Large intestine (tissue), 3 donors: Measurements from ENCODE around the gene C17orf114.

ENCODE experiments used
- DNase-seq, 2 donors: peaks; one replicate each; pipeline versions ENCODE4 v3.0.0 to v3.0.0-alpha.2; 2013
- H3K27ac ChIP-seq: one replicate; pipeline ENCODE4 v1.5.1; 2013; ENCODE audit warnings: low read length
- H3K27me3 ChIP-seq: 2 replicates; pipeline ENCODE4 v1.6.1; 2013; ENCODE audit warnings: low read length; ENCODE audit not compliant: control insufficient read depth, insufficient read depth
- H3K36me3 ChIP-seq: 2 replicates; pipeline ENCODE4 v1.6.1; 2013; ENCODE audit warnings: low read length; ENCODE audit not compliant: control insufficient read depth, insufficient read depth
- H3K4me1 ChIP-seq: one replicate; pipeline ENCODE4 v1.6.1; 2013; ENCODE audit warnings: low read length; ENCODE audit not compliant: control insufficient read depth, insufficient read depth
- H3K4me3 ChIP-seq: one replicate; pipeline ENCODE4 v1.5.1; 2013; ENCODE audit warnings: low read length
- H3K9me3 ChIP-seq: one replicate; pipeline ENCODE4 v1.6.1; 2013; ENCODE audit warnings: mild to moderate bottlenecking, low read depth, low read length, moderate library complexity; ENCODE audit not compliant: control insufficient read depth
- WGBS: methylation state at CpG from one replicate; pipeline ENCODE4 v1.1.5; 2013; ENCODE audit warnings: low lambda C conversion rate; ENCODE audit not compliant: insufficient coverage; 5-methylcytosine and 5-hydroxymethylcytosine counted together

C17orf114 gene

DNA sequence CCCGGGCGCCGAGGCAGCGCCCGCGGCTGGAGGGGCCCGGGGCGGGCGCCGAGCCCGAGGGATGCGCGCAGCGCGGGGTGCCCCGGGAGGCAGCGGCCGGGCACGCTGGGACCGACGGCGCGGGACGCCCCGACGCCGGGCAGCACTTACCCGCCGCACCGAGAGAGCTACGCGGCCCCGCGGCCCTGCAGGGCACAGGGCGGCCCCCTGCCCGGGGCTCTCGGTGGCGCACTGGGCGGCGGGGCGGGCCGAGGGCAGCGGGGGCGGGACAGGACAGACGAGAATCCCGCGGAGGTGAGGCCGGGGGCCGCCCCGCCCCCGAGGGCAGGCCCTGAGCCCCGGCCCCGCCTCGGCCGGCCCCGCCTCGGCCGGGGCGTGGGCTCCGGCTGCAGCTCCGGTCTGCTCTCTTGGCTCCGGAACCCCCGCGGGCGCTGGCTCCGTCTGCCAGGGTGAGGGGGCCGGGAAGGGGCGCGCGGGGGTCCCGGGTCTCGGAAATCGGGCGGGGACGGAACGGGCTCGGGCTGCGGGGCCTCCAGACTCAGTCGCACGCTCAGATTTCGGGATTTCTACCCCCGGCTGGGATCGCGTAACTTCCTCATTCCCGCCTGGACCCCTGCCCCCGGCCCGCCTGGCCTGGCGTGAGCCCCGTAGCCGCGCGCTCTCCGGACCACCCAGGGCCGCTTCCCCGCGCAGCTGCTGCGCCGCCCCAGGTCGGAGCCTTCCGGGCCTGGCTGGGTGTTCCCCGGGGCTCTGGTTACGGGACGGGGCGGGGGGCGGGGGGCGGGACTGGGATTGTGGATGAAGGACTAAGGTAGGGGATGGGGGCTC, 4.9 kb upstream of the C17orf114 start, which contains the start of gene PLD2:
Gene PLD2, plus strand, starts transcription at position 376 of the 828 bp plus-strand sequence. CDS start 621 bp downstream, outside the sequence.
- H3K4me3 ChIP-seq, result peak within 1 kb of the TSS; percentile 71
- peak; percentile 74 to 90 for DNase-seq
- no peak within 1 kb of the TSS for H3K27ac ChIP-seq
- no peaks in the 10 kb centered on the region for H3K27me3 ChIP-seq
- no CpG with 5 or more reads among the region's 106 CpGs for WGBS
- peaks cover 9% of the 10 kb centered on the region for H3K36me3 ChIP-seq
- no peaks in the 10 kb centered on the region for H3K4me1 ChIP-seq
- H3K9me3 ChIP-seq, result no peaks in the 10 kb centered on the region

DNA sequence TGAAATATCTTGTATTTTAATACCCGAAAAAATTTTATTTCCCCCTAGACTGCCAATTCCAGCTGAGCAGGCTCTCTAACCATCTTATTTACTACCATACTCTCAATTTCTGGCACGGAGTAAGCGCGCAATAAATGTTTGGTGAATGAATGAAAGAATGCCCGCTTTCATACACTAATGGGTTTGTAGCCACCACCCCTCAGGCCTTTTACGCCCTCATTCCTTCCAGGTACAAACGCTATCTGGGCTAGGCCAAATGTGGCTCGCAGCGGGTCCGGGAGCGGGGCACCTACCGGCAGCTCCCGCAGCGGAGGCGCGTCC, 4.3 kb upstream of the C17orf114 start:
- 0% methylated on average over 1 of the region's 16 CpGs for WGBS
- H3K36me3 ChIP-seq, result peaks cover 9% of the 10 kb centered on the region
- DNase-seq, result no peak
- H3K9me3 ChIP-seq, result no peaks in the 10 kb centered on the region
- no peaks in the 10 kb centered on the region for H3K4me1 ChIP-seq
- no peaks in the 10 kb centered on the region for H3K27me3 ChIP-seq
- no peak overlapping the region for H3K27ac ChIP-seq
- peak overlapping the region; percentile 57 for H3K4me3 ChIP-seq

DNA sequence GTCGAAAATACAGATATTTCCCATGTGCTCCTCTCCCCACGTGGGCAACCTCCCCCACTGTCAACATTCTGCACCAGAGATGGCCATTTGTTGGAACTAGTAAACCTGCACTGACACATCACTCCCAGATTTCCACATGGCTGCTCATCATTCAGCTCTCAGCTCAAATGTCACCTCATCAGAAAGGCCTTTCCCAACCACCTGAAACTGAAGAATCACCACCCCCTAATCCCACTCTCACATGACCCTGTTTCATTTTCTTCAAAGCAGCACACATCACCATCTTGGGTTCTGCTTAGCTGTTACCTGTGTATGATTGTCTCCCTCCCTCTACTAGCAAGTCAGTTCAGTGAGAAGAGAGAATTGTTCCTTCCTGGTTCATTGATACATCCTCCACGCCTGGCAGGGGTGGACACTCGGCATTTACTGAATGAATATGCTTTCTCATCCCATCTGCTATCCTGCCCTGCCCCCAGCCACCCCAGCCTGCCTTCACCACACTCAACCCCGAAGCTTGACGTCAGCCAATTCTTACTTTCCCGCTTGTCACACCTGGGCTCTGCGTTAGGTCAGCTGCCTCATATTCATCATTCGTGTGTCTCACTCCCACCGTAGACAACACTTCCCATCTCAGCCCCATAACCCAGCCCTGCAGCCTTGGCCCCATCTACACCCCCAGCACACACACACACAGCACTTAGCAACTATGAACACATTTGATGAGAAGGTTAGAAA, 1.5 kb downstream of the C17orf114 start:
- no peaks in the 10 kb centered on the region for H3K27me3 ChIP-seq
- no CpG with 5 or more reads among the region's 10 CpGs for WGBS
- DNase-seq, result no peak
- no peak overlapping the region for H3K27ac ChIP-seq
- H3K9me3 ChIP-seq, result no peaks in the 10 kb centered on the region
- peaks cover 19% of the 10 kb centered on the region for H3K36me3 ChIP-seq
- H3K4me3 ChIP-seq, result no peak overlapping the region
- no peaks in the 10 kb centered on the region for H3K4me1 ChIP-seq

DNA sequence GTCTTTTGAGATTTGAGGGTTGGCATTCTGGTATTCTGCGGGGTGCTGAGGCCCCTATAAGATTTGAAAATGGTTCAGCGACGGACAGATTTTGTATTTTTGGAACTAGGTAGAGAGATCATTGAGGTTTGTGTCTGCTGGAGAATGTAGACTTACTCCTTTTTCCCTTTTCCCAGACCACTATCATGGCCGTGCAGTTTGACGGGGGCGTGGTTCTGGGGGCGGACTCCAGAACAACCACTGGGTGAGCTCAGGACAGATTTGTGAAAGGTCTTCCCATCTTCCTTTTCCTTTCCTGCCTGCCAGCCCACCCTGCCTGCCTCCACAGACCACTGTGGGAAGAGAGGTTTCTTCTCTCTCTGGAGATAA, 5.6 kb downstream of the C17orf114 start:
- H3K4me3 ChIP-seq, result peak overlapping the region; percentile 94
- H3K4me1 ChIP-seq, result no peaks in the 10 kb centered on the region
- peaks cover 19% of the 10 kb centered on the region for H3K36me3 ChIP-seq
- H3K27ac ChIP-seq, result peak overlapping the region; percentile 54
- H3K27me3 ChIP-seq, result no peaks in the 10 kb centered on the region
- DNase-seq, result no peak
- no peaks in the 10 kb centered on the region for H3K9me3 ChIP-seq
- WGBS, result no CpG with 5 or more reads among the region's 7 CpGs

DNA sequence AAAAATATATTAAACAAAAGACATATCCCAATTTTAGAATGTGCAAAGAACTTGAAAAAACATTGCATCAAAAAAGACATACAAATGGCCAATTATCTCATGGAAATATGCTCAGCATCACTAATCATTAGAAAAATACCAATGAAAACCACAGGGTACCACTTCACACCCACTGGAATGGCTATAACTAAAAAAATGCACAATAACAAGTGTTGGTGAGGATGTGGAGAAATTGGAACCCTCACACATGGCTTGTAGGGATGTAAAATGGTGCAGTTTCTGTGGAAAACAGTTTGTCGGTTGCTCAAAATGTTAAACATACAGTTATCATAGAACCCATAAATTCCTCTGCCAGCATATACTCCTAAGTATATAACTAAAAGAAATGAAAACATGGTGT, 7.0 kb downstream of the C17orf114 start:
- H3K27ac ChIP-seq, result no peak overlapping the region
- WGBS, result no CpG with 5 or more reads among the region's 1 CpG
- no peak overlapping the region for H3K4me3 ChIP-seq
- DNase-seq, result no peak
- peaks cover 5% of the 10 kb centered on the region for H3K4me1 ChIP-seq
- no peaks in the 10 kb centered on the region for H3K9me3 ChIP-seq
- peaks cover 19% of the 10 kb centered on the region for H3K36me3 ChIP-seq
- H3K27me3 ChIP-seq, result no peaks in the 10 kb centered on the region

DNA sequence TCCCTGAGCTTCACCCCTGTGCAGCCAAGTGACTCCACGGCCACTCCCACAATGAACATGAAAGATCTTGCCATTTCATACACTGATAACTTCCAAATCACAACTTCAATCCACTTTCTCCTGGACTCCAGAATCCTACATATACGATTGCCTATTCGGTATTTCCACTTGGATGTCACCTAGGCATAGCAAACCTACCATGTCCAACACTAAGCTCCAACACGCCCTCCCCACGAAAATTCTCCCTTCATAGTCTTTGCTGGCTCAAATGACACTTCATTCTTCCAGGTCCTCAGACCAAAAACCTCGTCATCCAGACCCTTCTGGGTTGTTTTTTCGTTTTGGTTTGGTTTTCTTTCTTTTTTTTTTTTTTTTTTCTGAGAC, 11.4 kb downstream of the C17orf114 start:
- WGBS, result no CpG with 5 or more reads among the region's 7 CpGs
- peak overlapping the region; percentile 95 for H3K27ac ChIP-seq

DNA sequence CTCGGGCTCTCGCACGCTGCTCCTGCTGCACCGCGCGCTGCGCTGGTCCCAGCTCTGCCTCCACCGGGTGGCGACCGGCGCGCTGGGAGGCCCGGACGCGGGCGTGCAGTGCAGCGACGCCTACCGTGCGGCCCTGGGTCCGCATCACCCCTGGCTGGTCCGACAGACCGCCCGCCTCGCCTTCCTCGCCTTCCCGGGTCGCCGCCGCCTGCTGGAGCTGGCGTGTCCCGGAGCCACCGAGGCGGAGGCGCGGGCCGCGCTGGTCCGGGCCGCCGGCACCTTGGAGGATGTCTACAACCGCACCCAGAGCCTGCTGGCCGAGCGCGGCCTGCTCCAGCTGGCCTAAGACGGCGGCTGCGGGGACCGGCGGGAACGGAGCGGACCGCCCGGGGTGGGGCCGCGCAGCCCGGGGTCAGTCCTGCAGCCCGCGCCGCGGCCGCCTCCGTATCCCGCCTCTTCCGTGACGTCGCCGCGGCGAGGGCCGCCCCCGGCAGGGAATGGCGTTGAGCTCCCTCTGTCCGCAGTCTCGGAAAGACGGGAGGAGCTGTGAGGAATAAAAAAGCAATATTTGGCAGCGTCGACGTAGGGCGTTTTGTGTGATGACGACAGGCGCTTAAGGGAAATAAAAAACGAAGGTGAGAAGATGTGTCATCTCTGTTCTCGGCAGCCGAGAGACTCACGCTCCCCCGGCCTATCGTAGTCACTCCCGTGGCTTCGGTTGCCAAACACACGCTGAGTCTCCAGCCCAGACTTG, 12.0 kb downstream of the C17orf114 start:
- peak overlapping the region; percentile 89 for H3K4me3 ChIP-seq
- no peaks in the 10 kb centered on the region for H3K36me3 ChIP-seq
- peak overlapping the region; percentile 95 for H3K27ac ChIP-seq
- H3K4me1 ChIP-seq, result peaks cover 35% of the 10 kb centered on the region
- peak; percentile 84 to 93 for DNase-seq
- H3K27me3 ChIP-seq, result peaks cover 19% of the 10 kb centered on the region
- peaks cover 2% of the 10 kb centered on the region for H3K9me3 ChIP-seq
- no CpG with 5 or more reads among the region's 91 CpGs for WGBS

More for the DNA sequence above, 11.4 kb downstream of the C17orf114 start:
- peak overlapping the region; percentile 89 for H3K4me3 ChIP-seq
- peaks cover 2% of the 10 kb centered on the region for H3K9me3 ChIP-seq
- DNase-seq, result no peak
- peaks cover 13% of the 10 kb centered on the region for H3K27me3 ChIP-seq
- peaks cover 29% of the 10 kb centered on the region for H3K4me1 ChIP-seq
- H3K36me3 ChIP-seq, result no peaks in the 10 kb centered on the region

DNA sequence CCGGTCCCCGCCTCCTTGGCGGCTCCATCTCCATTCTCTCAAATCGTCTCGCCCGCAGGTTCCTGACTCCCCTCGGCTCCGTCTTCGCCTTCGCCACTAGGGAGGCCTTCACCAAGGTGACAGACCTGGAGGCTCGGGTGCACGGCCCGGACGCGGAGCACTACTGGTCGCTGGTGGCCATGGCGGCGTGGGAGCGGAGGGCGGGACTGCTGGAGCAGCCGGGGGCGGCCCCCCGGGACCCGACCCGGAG, 12.5 kb downstream of the C17orf114 start:
- H3K4me1 ChIP-seq, result peaks cover 37% of the 10 kb centered on the region
- no CpG with 5 or more reads among the region's 25 CpGs for WGBS
- DNase-seq, result no peak
- peaks cover 23% of the 10 kb centered on the region for H3K27me3 ChIP-seq
- peaks cover 2% of the 10 kb centered on the region for H3K9me3 ChIP-seq
- H3K36me3 ChIP-seq, result no peaks in the 10 kb centered on the region
- H3K4me3 ChIP-seq, result peak overlapping the region; percentile 89
- peak overlapping the region; percentile 95 for H3K27ac ChIP-seq

DNA sequence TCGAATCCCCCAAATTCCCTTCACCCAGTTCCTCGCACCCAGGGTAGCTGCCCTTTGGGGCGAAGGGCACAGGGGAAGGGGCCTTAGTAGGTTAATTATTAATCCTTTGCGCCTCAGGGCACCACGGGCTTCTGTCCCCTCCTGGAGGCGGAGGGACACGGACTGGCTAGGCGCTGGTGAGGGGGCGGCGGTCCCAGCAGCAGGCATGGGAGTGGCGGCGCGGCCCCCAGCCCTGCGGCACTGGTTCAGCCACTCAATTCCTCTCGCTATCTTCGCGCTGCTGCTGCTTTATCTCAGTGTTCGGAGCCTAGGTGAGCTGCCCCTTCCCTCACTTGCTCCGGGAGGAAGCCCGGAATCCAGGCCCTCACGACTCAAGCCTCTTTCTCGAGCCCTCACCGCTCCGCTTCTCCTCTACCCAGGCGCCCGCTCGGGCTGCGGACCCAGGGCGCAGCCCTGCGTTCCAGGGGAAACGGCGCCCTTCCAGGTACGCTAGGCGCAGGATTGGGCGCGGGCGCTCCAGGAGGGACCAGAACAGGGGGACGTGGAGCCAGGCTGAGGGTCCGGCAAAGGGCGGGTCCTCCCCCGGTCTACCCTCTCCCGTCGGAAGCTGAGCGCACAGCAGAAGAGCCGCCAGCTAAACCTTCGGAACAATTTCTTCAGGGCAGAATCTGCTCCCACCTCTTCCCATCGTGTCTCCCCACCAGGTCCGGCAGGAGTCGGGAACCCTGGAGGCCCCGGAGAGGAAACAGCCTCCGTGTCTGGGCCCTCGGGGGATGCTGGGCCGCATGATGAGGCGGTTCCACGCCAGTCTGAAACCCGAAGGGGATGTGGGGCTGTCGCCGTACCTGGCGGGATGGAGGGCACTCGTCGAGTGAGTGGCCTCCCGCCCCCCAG, 13.1 kb downstream of the C17orf114 start, which contains the start of gene GLTPD2:
Gene GLTPD2, plus strand, starts transcription at position 158 of the 894 bp plus-strand sequence. Its CDS starts 48 bp downstream, at position 206.
- DNase-seq, result peak; percentile 61 to 87
- Histone ChIP-seq H3K4me3 (peak within 1 kb of the TSS; percentile 89), H3K27ac (peak within 1 kb of the TSS; percentile 95), H3K9me3 (peaks cover 2% of the 10 kb centered on the region), H3K4me1 (peaks cover 37% of the 10 kb centered on the region), H3K27me3 (peaks cover 28% of the 10 kb centered on the region), H3K36me3 (no peaks in the 10 kb centered on the region)
- whole genome bisulfite sequencing, result no CpG with 5 or more reads among the region's 62 CpGs
